GM21381 (cell line): ENCODE results near the gene SYCE1.
A peak's percentile ranks its signal among the peaks of the same experiment; 100 is the strongest.
"Not testable (repeated sequence)": the region's sequence is repeated elsewhere in the genome, so short reads cannot be mapped to it uniquely, and the experiment has no call there.

Source experiments
- ATAC-seq: cut with Tn5 transposase; IDR thresholded peaks from one replicate; pipeline ENCODE4 v1.9.1; 2021; ENCODE audit warnings: mild to moderate bottlenecking, moderate library complexity; ENCODE audit not compliant: unreplicated experiment

Gene SYCE1

GRCh38 chr10:133559216-133559615 lies 6.2 kb downstream of the SYCE1 start:
- ATAC-seq = no peak

- no peak for ATAC-seq
Observed at GRCh38 chr10:133557381-133557780, 8.0 kb downstream of the SYCE1 start.

- no peak for ATAC-seq
Observed at GRCh38 chr10:133555521-133555920, 9.9 kb downstream of the SYCE1 start.

GRCh38 chr10:133554600-133554999 lies 10.8 kb downstream of the SYCE1 start:
- no peak for ATAC-seq

GRCh38 chr10:133544506-133544905 lies 20.9 kb downstream of the SYCE1 start:
- ATAC-seq = no peak

GRCh38 chr10:133541441-133541975 lies 23.9 kb downstream of the SYCE1 start:
- ATAC-seq = not testable (repeated sequence)

- no peak for ATAC-seq
Observed at GRCh38 chr10:133537546-133538545, 27.5 kb downstream of the SYCE1 start.

GRCh38 chr10:133536198-133536597 lies 29.2 kb downstream of the SYCE1 start:
- ATAC-seq = no peak

- no peak for ATAC-seq
Observed at GRCh38 chr10:133534417-133534816, 31.0 kb downstream of the SYCE1 start.

GRCh38 chr10:133532871-133533270 lies 32.5 kb downstream of the SYCE1 start:
- ATAC-seq = no peak

- ATAC-seq = no peak
Observed at GRCh38 chr10:133530506-133530905, 34.9 kb downstream of the SYCE1 start.

- no peak for ATAC-seq
Observed at GRCh38 chr10:133529576-133529946, 35.8 kb downstream of the SYCE1 start.

- ATAC-seq = no peak
Observed at GRCh38 chr10:133528845-133529575, 36.4 kb downstream of the SYCE1 start.

GRCh38 chr10:133528296-133528844 lies 37.0 kb downstream of the SYCE1 start:
- no peak for ATAC-seq

- no peak for ATAC-seq
Observed at GRCh38 chr10:133527771-133528271, 37.6 kb downstream of the SYCE1 start.

- ATAC-seq = no peak
Observed at GRCh38 chr10:133526957-133527588, 38.3 kb downstream of the SYCE1 start, which contains the start of gene CYP2E1. TSS of gene CYP2E1 (plus strand) at chr10:133527363. CDS start at chr10:133527396, 33 bp downstream.

GRCh38 chr10:133525444-133525843 lies 39.9 kb downstream of the SYCE1 start:
- no peak for ATAC-seq

- no peak for ATAC-seq
Observed at GRCh38 chr10:133523631-133524203, 41.7 kb downstream of the SYCE1 start.

GRCh38 chr10:133520193-133520738 lies 45.1 kb downstream of the SYCE1 start:
- ATAC-seq = peak; percentile 99

GRCh38 chr10:133518517-133518916 lies 46.9 kb downstream of the SYCE1 start:
- not testable (repeated sequence) for ATAC-seq
